Tibial nerve (tissue), 4 donors: ENCODE results near the gene CNTLN. TPM values are rescaled to one million over a fixed set of nuclear protein-coding genes. Genes with fewer than 3 reads are reported as not detected.
"Not testable (repeated sequence)": the region's sequence is repeated elsewhere in the genome, so short reads cannot be mapped to it uniquely, and the experiment has no call there.

ENCODE experiments used
- DNase-seq, 2 donors: peaks; one replicate each; pipeline ENCODE4 v3.0.0-alpha.2; 2019; ENCODE audit warnings: low spot score in 2 of 2
- H3K27ac ChIP-seq, 4 donors: fragments of 200-600 bp; sonication (generic) in 3 of 4; one replicate each; pipeline ENCODE4 v1.5.1; 2017 to 2019; ENCODE audit warnings: mild to moderate bottlenecking in 1 of 4
- H3K27me3 ChIP-seq, 2 donors: fragments of 200-600 bp; sonication (generic) in 1 of 2; one replicate each; pipeline versions ENCODE4 v1.5.1 to v1.6.0; 2017 to 2019
- H3K36me3 ChIP-seq, 3 donors: fragments of 200-600 bp; sonication (generic); one replicate each; pipeline ENCODE4 v1.5.1; 2018 to 2019
- H3K4me1 ChIP-seq, 4 donors: fragments of 200-600 bp; sonication (generic) in 3 of 4; one replicate each; pipeline ENCODE4 v1.5.1; 2017 to 2019
- H3K4me3 ChIP-seq, 4 donors: fragments of 200-600 bp; sonication (generic) in 3 of 4; one replicate each; pipeline ENCODE4 v1.5.1; 2017 to 2019; ENCODE audit warnings: mild to moderate bottlenecking in 1 of 4, moderate library complexity in 1 of 4
- H3K9me3 ChIP-seq, 4 donors: fragments of 200-600 bp; sonication (generic) in 3 of 4; one replicate each; pipeline ENCODE4 v1.5.1; 2017 to 2019
- CTCF ChIP-seq, 5 experiments: fragments of 200-600 bp in 3 of 5; fragments of 450-650 bp in 2 of 5; sonication (generic) in 3 of 5; IDR thresholded peaks; one replicate each; pipeline ENCODE4 v1.5.1; 2016 to 2019; ENCODE audit warnings: antibody characterized with exemption in 5 of 5, mild to moderate bottlenecking in 3 of 5, moderate library complexity in 2 of 5
- EP300 ChIP-seq, 2 donors: sonication (generic); formaldehyde crosslinking; IDR thresholded peaks; one replicate each; pipeline ENCODE4 v1.6.1; 2017; ENCODE audit warnings: antibody characterized with exemption in 2 of 2, mild to moderate bottlenecking in 1 of 2
- POLR2A ChIP-seq, 2 donors: fragments of 450-650 bp; IDR thresholded peaks; one replicate each; pipeline ENCODE4 v1.6.1; 2017; ENCODE audit warnings: antibody characterized with exemption in 2 of 2, mild to moderate bottlenecking in 2 of 2, moderate library complexity in 2 of 2
- WGBS, 2 donors: methylation state at CpG; one replicate each; pipeline ENCODE4 v1.1.5; 2018; 5-methylcytosine and 5-hydroxymethylcytosine counted together
- total RNA-seq, 4 donors: library from RNA; depleted of rRNA; stranded (reverse); fragments of >200 nt; gene quantifications; one replicate each; pipeline ENCODE4 v1.1.0, GENCODE V29; 2016

Gene CNTLN
- total RNA-seq, 4 donors from 2014 or later: 29.7 to 38.1 (median 34.0) TPM

- no peaks in the 10 kb centered on the region for H3K27me3 ChIP-seq
- peaks cover 0 to 33% (median 0%) of the 10 kb centered on the region in 3 donors for H3K36me3 ChIP-seq
- H3K4me1 ChIP-seq: no peaks in the 10 kb centered on the region
- TF ChIP-seq POLR2A (IDR thresholded peaks at IDR 0.05) (no peak), CTCF (IDR thresholded peaks at IDR 0.05) (no peak), EP300 (IDR thresholded peaks at IDR 0.05) (no peak)
- H3K4me3 ChIP-seq: no peak overlapping the region
- WGBS, 2 donors: 81 to 85% methylated on average over 4 of the region's 4 CpGs
- H3K27ac ChIP-seq: no peak overlapping the region
- DNase-seq: no peak
- no peaks in the 10 kb centered on the region for H3K9me3 ChIP-seq
Observed at GRCh38 chr9:17159469-17159868, 24.6 kb downstream of the CNTLN start.

- Histone ChIP-seq H3K9me3 (no peaks in the 10 kb centered on the region), H3K27ac (no peak overlapping the region), H3K36me3 (peaks cover 0 to 24% (median 0%) of the 10 kb centered on the region in 3 donors), H3K4me3 (no peak overlapping the region), H3K27me3 (no peaks in the 10 kb centered on the region), H3K4me1 (no peaks in the 10 kb centered on the region)
- DNase-seq: no peak
- no peak for TF ChIP-seq CTCF (IDR thresholded peaks at IDR 0.05)
- no peak for TF ChIP-seq POLR2A (IDR thresholded peaks at IDR 0.05)
- TF ChIP-seq EP300 (IDR thresholded peaks at IDR 0.05): no peak
Observed at GRCh38 chr9:17160327-17160726, 25.5 kb downstream of the CNTLN start.

GRCh38 chr9:17165764-17166163 lies 30.9 kb downstream of the CNTLN start:
- Histone ChIP-seq H3K27me3 (no peaks in the 10 kb centered on the region), H3K27ac (no peak overlapping the region), H3K36me3 (peaks cover 0 to 20% (median 0%) of the 10 kb centered on the region in 3 donors), H3K4me1 (peaks cover 0 to 3% (median 0%) of the 10 kb centered on the region in 4 donors), H3K4me3 (no peak overlapping the region), H3K9me3 (peaks cover 0 to 20% (median 6%) of the 10 kb centered on the region in 4 donors)
- no peak for DNase-seq
- TF ChIP-seq POLR2A (IDR thresholded peaks at IDR 0.05) (no peak), EP300 (IDR thresholded peaks at IDR 0.05) (no peak), CTCF (IDR thresholded peaks at IDR 0.05) (no peak)

GRCh38 chr9:17166346-17166745 lies 31.5 kb downstream of the CNTLN start:
- TF ChIP-seq EP300 (IDR thresholded peaks at IDR 0.05) (no peak), CTCF (IDR thresholded peaks at IDR 0.05) (no peak), POLR2A (IDR thresholded peaks at IDR 0.05) (no peak)
- peaks cover 0 to 20% (median 6%) of the 10 kb centered on the region in 4 donors for H3K9me3 ChIP-seq
- H3K4me3 ChIP-seq: no peak overlapping the region
- DNase-seq: no peak
- H3K27me3 ChIP-seq: no peaks in the 10 kb centered on the region
- peaks cover 0 to 3% (median 0%) of the 10 kb centered on the region in 4 donors for H3K4me1 ChIP-seq
- peaks cover 0 to 20% (median 0%) of the 10 kb centered on the region in 3 donors for H3K36me3 ChIP-seq
- no peak overlapping the region for H3K27ac ChIP-seq

- TF ChIP-seq EP300 (IDR thresholded peaks at IDR 0.05) (no peak), POLR2A (IDR thresholded peaks at IDR 0.05) (no peak), CTCF (IDR thresholded peaks at IDR 0.05) (no peak)
- 85 to 87% methylated on average over 5 of the region's 5 CpGs for WGBS, 2 donors
- no peak for DNase-seq
Observed at GRCh38 chr9:17171309-17172094, 36.7 kb downstream of the CNTLN start.

GRCh38 chr9:17177496-17177895 lies 42.7 kb downstream of the CNTLN start:
- DNase-seq, H3K4me1 ChIP-seq, H3K27ac ChIP-seq, H3K9me3 ChIP-seq, H3K27me3 ChIP-seq, H3K4me3 ChIP-seq, H3K36me3 ChIP-seq: not testable (repeated sequence)
- 96% methylated on average over 15 of the region's 15 CpGs for WGBS, 2 donors

More at GRCh38 chr9:17171309-17172094, 36.7 kb downstream of the CNTLN start:
- Histone ChIP-seq H3K27ac (no peak overlapping the region), H3K4me1 (peaks cover 0 to 6% (median 0%) of the 10 kb centered on the region in 4 donors), H3K27me3 (no peaks in the 10 kb centered on the region), H3K9me3 (peaks cover 0 to 20% (median 6%) of the 10 kb centered on the region in 4 donors), H3K4me3 (no peak overlapping the region), H3K36me3 (peaks cover 0 to 20% (median 0%) of the 10 kb centered on the region in 3 donors)
